Measurements from ENCODE around the gene MED31.
"Not testable (repeated sequence)": the region's sequence is repeated elsewhere in the genome, so short reads cannot be mapped to it uniquely, and the experiment has no call there.

GRCh38 chr17:6593371-6593770 is 58.0 kb downstream of the MED31 start:
- not testable (repeated sequence) for TF ChIP-seq ZBTB21 (tag by site-specific recombination; IDR thresholded peaks at IDR 0.05); CTCF (tag by site-specific recombination; IDR thresholded peaks at IDR 0.05); PRDM6 (tag by site-specific recombination; IDR thresholded peaks at IDR 0.05); GLI4 (tag by site-specific recombination; IDR thresholded peaks at IDR 0.05); ZNF777 (tag by site-specific recombination; IDR thresholded peaks at IDR 0.05; ENCODE audit: borderline replicate concordance); TRIM28 (IDR thresholded peaks at IDR 0.05; ENCODE audit: borderline replicate concordance, low read length); YY1 (tag by site-specific recombination; IDR thresholded peaks at IDR 0.05); ZNF221 (tag by site-specific recombination; IDR thresholded peaks at IDR 0.05; ENCODE audit: borderline replicate concordance); SETDB1 (IDR thresholded peaks at IDR 0.05; ENCODE audit: insufficient read length, low read length); AEBP2 (tag by site-specific recombination; IDR thresholded peaks at IDR 0.05; ENCODE audit: borderline replicate concordance); KLF8 (tag by site-specific recombination; IDR thresholded peaks at IDR 0.05)

Measured in HEK293 (cell line).